ENCODE results near the gene SFXN3.

The SFXN3 gene

GRCh38 chr10:101038484-101038883 lies 7.5 kb downstream of the SFXN3 start:
- no peak for DNase-seq

GRCh38 chr10:101040061-101040460 lies 9.0 kb downstream of the SFXN3 start:
- DNase-seq = no peak

GRCh38 chr10:101040851-101041250 lies 9.8 kb downstream of the SFXN3 start:
- DNase-seq = no peak

- peak; percentile 94 for DNase-seq
These were observed 10.3 kb downstream of the SFXN3 start for GRCh38 chr10:101041252-101041761.

- no peak for DNase-seq
These were observed 11.1 kb downstream of the SFXN3 start for GRCh38 chr10:101042118-101042517.

- DNase-seq = peak; percentile 99
These were observed 11.8 kb downstream of the SFXN3 start for GRCh38 chr10:101042667-101043362.

- DNase-seq = no peak
These were observed 12.3 kb downstream of the SFXN3 start for GRCh38 chr10:101043363-101043707.

- no peak for DNase-seq
These were observed 13.1 kb downstream of the SFXN3 start for GRCh38 chr10:101044117-101044516.

GRCh38 chr10:101046332-101047238 lies 15.6 kb downstream of the SFXN3 start:
- no peak for DNase-seq

GRCh38 chr10:101047268-101047667 lies 16.2 kb downstream of the SFXN3 start:
- DNase-seq = no peak

- DNase-seq = no peak
These were observed 17.2 kb downstream of the SFXN3 start for GRCh38 chr10:101047961-101048892.

GRCh38 chr10:101050208-101051069 lies 19.4 kb downstream of the SFXN3 start:
- peak; percentile 75 for DNase-seq

- DNase-seq = no peak
These were observed 21.3 kb downstream of the SFXN3 start for GRCh38 chr10:101052285-101052684.

GRCh38 chr10:101053516-101053915 lies 22.5 kb downstream of the SFXN3 start:
- no peak for DNase-seq

GRCh38 chr10:101054351-101054750 lies 23.3 kb downstream of the SFXN3 start:
- DNase-seq = peak; percentile 41

- DNase-seq = no peak
These were observed 23.8 kb downstream of the SFXN3 start for GRCh38 chr10:101054876-101055275.

- DNase-seq = peak; percentile 35
These were observed 24.4 kb downstream of the SFXN3 start for GRCh38 chr10:101055411-101055810.

GRCh38 chr10:101056365-101057151 lies 25.5 kb downstream of the SFXN3 start:
- no peak for DNase-seq

GRCh38 chr10:101060036-101060950 lies 29.3 kb downstream of the SFXN3 start:
- DNase-seq = peak; percentile 97

Measured in hematopoietic multipotent progenitor cell treated with erythropoietin and hydrocortisone succinate and interleukin-3 and kit ligand, for 6 days (in vitro differentiated cells).